HT1080 (cell line): Measurements from ENCODE around the gene NR4A1. TPM values are rescaled to one million over a fixed set of nuclear protein-coding genes. Genes with fewer than 3 reads are reported as not detected.
"Not testable (repeated sequence)": the region's sequence is repeated elsewhere in the genome, so short reads cannot be mapped to it uniquely, and the experiment has no call there.

Experiments
- DNase-seq: peaks from one replicate; pipeline ENCODE4 v3.0.0-alpha.2; 2015; ENCODE audit warnings: low read depth
- total RNA-seq: library from RNA; depleted of rRNA; stranded (reverse); fragments of >200 nt; shearing (Covaris generic); gene quantifications from 2 replicates; pipeline ENCODE4 v1.2.3, GENCODE V29; 2014; rRNA removed

NR4A1 gene
- total RNA-seq, 1 experiment from 2014 or later: 0.88 TPM

DNA sequence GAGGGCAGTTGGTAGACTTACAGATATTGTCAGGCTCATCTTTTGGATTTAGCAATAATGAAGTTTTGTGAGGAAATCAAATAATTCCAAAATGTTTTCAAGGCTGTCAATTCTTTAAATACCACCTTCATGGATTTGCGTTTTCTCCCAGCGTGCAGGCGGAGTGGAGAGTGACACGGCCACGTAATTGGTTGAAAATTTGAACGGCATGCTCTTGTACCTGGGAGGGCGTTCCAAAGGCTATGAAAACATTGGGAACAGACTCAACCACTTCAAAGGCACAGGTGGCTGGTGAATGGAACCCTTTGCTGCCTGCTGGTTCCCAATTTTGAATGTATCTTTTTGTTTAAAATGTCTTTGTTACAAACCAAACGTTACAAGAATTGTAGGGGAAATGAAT, 40.6 kb downstream of the NR4A1 start:
- no peak for DNase-seq

DNA sequence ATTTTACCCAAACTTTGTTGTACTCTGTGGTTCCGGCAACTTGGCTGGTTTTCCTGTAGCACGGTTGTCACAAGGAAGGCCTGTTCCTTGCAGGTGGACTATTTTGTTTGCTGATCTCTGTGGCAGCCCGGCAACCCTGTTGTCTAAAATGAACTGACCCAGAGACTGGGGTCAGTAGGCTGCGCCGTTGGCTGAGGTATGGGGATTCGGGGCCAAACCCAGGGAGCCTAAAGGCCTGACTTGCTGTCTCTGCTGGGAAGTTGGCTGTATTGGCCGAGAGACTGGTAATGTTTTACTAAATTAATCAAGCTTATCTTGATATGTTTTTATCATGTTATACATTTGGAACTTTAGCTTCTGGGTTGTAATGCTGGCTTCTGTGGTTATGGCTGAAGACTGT, 42.1 kb downstream of the NR4A1 start:
- no peak for DNase-seq

DNA sequence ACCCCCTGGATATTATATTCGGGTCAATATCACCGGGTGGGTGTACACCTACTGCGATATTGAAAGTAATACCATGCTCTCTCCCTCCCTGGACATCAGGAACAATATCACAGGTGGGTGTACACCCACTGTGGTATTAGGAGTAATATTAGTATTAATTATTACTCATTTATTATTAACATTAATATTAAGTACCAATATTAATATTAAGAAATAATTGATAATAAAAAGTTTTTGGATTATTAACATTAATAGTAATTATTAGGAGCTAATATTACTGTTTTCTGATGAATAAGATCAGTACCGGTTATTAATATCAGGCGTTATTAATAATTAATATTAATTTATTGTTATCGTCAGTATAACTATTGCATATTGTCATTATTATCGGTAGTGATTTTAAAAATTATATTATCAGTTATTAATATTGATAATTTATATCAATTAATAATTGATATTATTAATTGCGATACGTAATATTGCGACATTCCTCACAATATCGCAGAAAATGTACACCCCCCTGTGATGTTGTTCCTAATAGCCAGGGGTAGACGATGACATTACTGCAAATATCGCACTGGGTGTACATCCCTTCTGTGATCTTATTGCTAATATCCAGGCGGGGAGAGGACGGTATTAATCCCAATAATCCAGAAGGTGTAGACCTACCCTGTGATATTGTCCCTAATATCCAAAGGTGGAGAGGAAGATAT, 45.2 kb downstream of the NR4A1 start:
- no peak for DNase-seq

DNA sequence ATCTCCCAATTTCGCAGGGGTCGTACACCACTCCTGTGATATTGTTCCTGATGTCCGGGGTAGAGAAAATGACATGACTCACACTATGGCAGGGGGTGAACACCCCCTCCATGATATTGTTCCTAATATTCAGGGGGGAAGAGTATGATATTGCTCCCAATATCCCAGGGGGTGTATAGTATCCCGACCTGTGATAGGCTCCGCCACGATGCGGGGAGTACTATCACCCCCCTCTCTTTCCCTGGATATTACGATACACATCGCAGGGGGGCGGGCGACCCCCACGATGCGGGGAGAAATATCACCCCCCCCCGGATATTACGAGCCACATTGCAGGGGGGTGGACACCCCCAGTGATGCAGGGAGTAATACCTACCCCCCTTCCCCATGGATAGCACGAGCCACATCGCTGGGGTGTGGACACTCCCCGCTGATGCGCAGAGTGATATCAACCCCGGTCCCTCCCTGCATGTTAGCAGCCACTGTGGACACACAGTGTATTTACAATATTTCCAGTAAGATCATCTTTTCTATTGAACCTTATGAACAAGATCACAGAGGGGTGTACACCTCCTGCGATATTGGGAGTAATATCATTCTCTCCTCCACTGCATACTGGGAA, 45.9 kb downstream of the NR4A1 start:
- DNase-seq: no peak

DNA sequence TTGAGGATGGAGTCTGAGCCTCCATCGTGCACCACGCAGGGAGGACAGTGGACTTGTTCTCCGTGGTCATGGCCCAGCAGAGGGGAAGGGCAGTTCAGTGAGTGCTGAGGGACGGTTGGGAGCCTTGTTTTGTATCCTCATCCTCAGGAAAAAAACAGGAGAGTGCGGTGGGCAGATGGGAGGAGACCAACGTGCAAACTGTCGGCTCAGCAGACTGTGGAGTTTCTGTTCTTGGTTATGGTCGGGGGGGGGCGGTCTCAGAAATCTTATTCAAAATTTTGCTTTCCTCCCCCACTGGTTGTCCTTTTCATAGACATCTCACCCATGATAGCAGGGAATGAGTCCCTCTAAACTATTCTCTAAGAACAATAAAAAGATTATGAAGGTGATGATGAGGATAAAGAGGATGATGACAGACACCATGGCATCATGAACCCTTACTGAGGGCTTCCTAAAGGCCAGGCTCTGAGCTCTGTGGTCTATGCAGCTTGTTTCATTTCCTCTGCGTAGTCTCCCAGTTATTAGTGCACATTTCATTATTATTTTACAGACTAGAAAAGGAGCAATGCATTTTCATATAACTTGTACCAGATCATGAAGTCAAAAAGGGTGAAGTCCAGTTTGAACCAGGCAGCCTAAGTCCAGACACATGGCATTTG, 53.3 kb downstream of the NR4A1 start:
- not testable (repeated sequence) for DNase-seq

Other genes starting within 250 kb of the NR4A1 start
- gene FIGNL2, start 202.7 kb upstream of the NR4A1 start, total RNA-seq: 0.10 and 0.33 TPM in 2 replicates
- not detected in 2 replicates for gene ANKRD33, start 163.3 kb upstream of the NR4A1 start, total RNA-seq
- gene ACVRL1, start 143.9 kb upstream of the NR4A1 start, total RNA-seq: 0.87 and 1.0 TPM in 2 replicates
- gene ACVR1B, start 99.7 kb upstream of the NR4A1 start, total RNA-seq: 7.1 and 7.7 TPM in 2 replicates
- gene TAMALIN, start 44.5 kb upstream of the NR4A1 start, total RNA-seq: 0.39 and 1.5 TPM in 2 replicates
- gene ATG101, start 18.5 kb downstream of the NR4A1 start, total RNA-seq: 75.0 and 105 TPM in 2 replicates
- gene SMIM41, start 28.3 kb downstream of the NR4A1 start, total RNA-seq: not detected in 2 replicates
- gene KRT80, start 140.6 kb downstream of the NR4A1 start, total RNA-seq: 6.7 and 8.2 TPM in 2 replicates
- 4.9 and 5.1 TPM in 2 replicates for gene KRT7, start 181.8 kb downstream of the NR4A1 start, total RNA-seq
- gene KRT86, start 223.2 kb downstream of the NR4A1 start, total RNA-seq: 1.2 TPM in 2 replicates
- 235 and 270 TPM in 2 replicates for gene KRT81, start 240.1 kb downstream of the NR4A1 start, total RNA-seq